GM12864 (cell line): ENCODE results near the gene SPEM1.
"Not testable (repeated sequence)": the region's sequence is repeated elsewhere in the genome, so short reads cannot be mapped to it uniquely, and the experiment has no call there.

Experiments
- DNase-seq: peaks from one replicate; pipeline ENCODE4 v3.0.0-alpha.2; 2011; ENCODE audit warnings: low read depth
- H3K4me3 ChIP-seq: 2 replicates; pipeline ENCODE4 v1.5.1; 2011; ENCODE audit warnings: mild to moderate bottlenecking, low read depth, low read length, control low read depth
- TF ChIP-seq, protein P1 (sequence below): IDR thresholded peaks from 2 replicates; pipeline ENCODE4 v1.5.1; 2011; ENCODE audit warnings: low read depth, mild to moderate bottlenecking, moderate library complexity, low read length, control low read depth, inconsistent platforms; ENCODE audit errors: missing control alignments

SPEM1 gene

DNA sequence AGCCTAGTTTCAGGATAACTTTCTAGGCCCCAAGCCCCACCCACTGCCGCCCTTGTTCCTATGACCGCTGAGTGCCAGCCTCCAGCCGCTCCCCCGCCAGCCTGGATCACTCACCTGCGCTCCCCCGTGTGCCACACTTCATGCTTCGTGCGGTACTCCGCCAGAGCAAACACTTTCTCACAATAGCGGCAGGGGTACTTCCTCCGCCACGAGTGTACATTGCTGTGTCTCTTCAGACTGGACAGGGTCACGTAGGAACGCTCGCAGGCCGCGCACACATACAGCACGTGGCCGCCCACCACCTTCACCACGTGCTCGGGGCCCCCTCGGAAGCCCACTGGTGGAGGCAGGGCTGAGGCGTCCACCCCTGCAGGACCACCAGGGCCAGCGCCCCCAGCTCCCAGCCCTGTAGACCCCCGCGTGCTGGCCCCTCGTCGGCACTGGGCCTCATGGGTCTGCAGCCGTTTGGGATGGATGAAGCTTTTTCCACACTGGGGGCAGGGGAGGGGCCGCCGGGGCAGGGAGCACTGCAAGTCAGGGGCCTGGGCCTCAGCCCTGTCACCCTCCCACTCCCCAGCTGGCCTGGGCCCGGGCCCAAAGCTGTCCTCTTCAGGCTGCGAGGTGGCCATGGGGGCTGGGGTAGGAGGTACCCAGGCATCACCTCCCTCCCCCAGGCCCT, 45.6 kb downstream of the SPEM1 start:
- TF ChIP-seq, protein P1, sequence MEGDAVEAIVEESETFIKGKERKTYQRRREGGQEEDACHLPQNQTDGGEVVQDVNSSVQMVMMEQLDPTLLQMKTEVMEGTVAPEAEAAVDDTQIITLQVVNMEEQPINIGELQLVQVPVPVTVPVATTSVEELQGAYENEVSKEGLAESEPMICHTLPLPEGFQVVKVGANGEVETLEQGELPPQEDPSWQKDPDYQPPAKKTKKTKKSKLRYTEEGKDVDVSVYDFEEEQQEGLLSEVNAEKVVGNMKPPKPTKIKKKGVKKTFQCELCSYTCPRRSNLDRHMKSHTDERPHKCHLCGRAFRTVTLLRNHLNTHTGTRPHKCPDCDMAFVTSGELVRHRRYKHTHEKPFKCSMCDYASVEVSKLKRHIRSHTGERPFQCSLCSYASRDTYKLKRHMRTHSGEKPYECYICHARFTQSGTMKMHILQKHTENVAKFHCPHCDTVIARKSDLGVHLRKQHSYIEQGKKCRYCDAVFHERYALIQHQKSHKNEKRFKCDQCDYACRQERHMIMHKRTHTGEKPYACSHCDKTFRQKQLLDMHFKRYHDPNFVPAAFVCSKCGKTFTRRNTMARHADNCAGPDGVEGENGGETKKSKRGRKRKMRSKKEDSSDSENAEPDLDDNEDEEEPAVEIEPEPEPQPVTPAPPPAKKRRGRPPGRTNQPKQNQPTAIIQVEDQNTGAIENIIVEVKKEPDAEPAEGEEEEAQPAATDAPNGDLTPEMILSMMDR = no peak
- no peak for DNase-seq
- H3K4me3 ChIP-seq = no peak overlapping the region

- TF ChIP-seq, protein P1 = no peak
- no peak overlapping the region for H3K4me3 ChIP-seq
- no peak for DNase-seq
Observed at GRCh38 chr17:7466318-7466638, 46.2 kb downstream of the SPEM1 start.

- TF ChIP-seq, protein P1 = no peak
- no peak for DNase-seq
Observed at GRCh38 chr17:7466639-7467341, 46.7 kb downstream of the SPEM1 start.

GRCh38 chr17:7467498-7467897, 47.4 kb downstream of the SPEM1 start:
- no peak for DNase-seq
- H3K4me3 ChIP-seq = no peak overlapping the region
- TF ChIP-seq, protein P1 = no peak

More at GRCh38 chr17:7466639-7467341, 46.7 kb downstream of the SPEM1 start:
- H3K4me3 ChIP-seq = no peak overlapping the region

DNA sequence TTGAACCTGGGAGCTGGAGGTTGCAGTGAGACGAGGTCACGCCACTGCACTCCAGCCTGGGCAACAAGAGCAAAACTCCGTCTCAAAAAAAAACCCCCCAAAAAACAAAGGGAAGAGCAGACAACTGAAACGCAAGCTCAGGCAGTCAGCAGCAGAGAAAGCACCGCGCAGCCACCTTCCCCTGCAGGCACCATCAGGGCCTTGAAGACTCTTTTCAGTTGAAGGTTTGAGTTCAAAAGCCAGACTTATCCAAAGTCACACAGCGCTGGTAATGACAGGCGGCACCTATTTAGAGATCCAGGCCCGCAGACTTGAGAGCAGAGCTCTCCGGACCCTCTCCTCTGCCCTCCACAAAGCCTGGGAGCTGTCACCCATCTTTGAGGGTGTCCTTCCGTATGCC, 48.2 kb downstream of the SPEM1 start:
- DNase-seq = no peak
- no peak overlapping the region for H3K4me3 ChIP-seq
- TF ChIP-seq, protein P1 = no peak

DNA sequence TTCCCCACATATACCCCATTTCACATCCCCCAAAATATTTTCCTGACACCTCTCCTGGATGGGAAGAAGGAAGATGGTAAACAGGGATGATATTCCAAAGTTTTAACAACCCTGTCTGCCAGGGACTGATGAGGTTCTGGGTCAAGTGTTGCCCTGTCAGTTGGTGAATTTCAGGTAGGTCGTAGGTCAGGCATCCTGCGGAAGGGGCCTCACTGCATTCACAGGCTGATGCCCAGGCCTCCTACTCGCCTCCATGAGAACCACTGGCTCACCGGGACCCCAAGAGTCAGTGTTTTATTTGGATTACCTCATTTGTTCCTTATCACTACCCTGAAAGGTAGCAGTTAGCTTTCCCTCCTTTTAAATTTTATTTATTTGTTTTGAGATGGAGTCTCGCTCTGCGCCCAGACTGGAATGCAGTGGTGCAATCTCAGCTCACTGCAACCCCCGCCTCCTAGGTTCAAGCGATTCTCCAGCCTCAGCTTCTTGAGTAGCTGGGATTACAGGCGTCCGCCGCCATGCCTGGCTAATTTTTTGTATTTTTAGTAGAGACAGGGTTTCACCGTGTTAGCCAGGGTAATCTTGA, 48.8 kb downstream of the SPEM1 start:
- TF ChIP-seq, protein P1 = no peak
- H3K4me3 ChIP-seq = no peak overlapping the region
- no peak for DNase-seq

DNA sequence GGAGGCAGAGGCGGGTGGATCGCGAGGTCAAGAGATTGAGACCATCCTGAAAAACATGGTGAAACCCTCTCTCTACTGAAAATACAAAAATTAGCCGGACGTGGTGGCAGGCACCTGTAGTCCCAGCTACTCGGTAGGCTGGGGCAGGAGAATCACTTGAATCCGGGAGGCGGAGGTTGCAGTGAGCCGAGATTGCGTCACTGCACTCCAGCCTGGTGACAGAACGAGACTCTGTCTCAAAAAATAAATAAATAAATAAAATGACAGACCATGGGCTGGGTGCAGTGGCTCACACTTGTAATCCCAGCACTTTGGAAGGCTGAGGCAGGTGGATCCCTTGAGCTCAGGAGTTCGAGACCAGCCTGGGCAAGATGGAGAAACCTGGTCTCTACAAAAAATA, 49.7 kb downstream of the SPEM1 start:
- not testable (repeated sequence) for H3K4me3 ChIP-seq, DNase-seq

GRCh38 chr17:7470457-7470973, 50.4 kb downstream of the SPEM1 start:
- DNase-seq = not testable (repeated sequence)

More at GRCh38 chr17:7470457-7470973, 50.4 kb downstream of the SPEM1 start:
- not testable (repeated sequence) for H3K4me3 ChIP-seq
